GM18861 (cell line): Measurements from ENCODE around the gene HOMER1.

Source experiments
- ATAC-seq: cut with Tn5 transposase; IDR thresholded peaks from one replicate; pipeline ENCODE4 v1.9.1; 2021; ENCODE audit not compliant: unreplicated experiment

HOMER1 gene

GRCh38 chr5:79513704-79514390, at the start of gene HOMER1:
TSS of gene HOMER1 (minus strand) at chr5:79514134. CDS start at chr5:79512774, 1,360 bp downstream.
- peak; percentile 29 for ATAC-seq

- no peak for ATAC-seq
These were observed 49.3 kb upstream of the HOMER1 start for GRCh38 chr5:79563247-79563590.

- ATAC-seq = no peak
These were observed 48.7 kb upstream of the HOMER1 start for GRCh38 chr5:79562351-79563246.

GRCh38 chr5:79561525-79561893, 47.6 kb upstream of the HOMER1 start:
- ATAC-seq = peak; percentile 12

- ATAC-seq = peak; percentile 64
These were observed 47.0 kb upstream of the HOMER1 start for GRCh38 chr5:79560771-79561524.

- no peak for ATAC-seq
These were observed 41.5 kb upstream of the HOMER1 start for GRCh38 chr5:79555418-79555817.

GRCh38 chr5:79552984-79553383, 39.0 kb upstream of the HOMER1 start:
- ATAC-seq = no peak

GRCh38 chr5:79547982-79548381, 34.0 kb upstream of the HOMER1 start:
- no peak for ATAC-seq

- ATAC-seq = no peak
These were observed 33.5 kb upstream of the HOMER1 start for GRCh38 chr5:79547429-79547822.

GRCh38 chr5:79546782-79547428, 33.0 kb upstream of the HOMER1 start:
- ATAC-seq = no peak

GRCh38 chr5:79544131-79544530, 30.2 kb upstream of the HOMER1 start:
- ATAC-seq = no peak

GRCh38 chr5:79540939-79541338, 27.0 kb upstream of the HOMER1 start:
- ATAC-seq = no peak

- no peak for ATAC-seq
These were observed 22.4 kb upstream of the HOMER1 start for GRCh38 chr5:79536193-79536906.

GRCh38 chr5:79535477-79536192, 21.7 kb upstream of the HOMER1 start:
- no peak for ATAC-seq

GRCh38 chr5:79529110-79529509, 15.2 kb upstream of the HOMER1 start:
- no peak for ATAC-seq

GRCh38 chr5:79527431-79527830, 13.5 kb upstream of the HOMER1 start:
- no peak for ATAC-seq

- no peak for ATAC-seq
These were observed 13.0 kb upstream of the HOMER1 start for GRCh38 chr5:79526928-79527327.

- ATAC-seq = no peak
These were observed 12.6 kb upstream of the HOMER1 start for GRCh38 chr5:79526493-79526892.

- no peak for ATAC-seq
These were observed 7.2 kb upstream of the HOMER1 start for GRCh38 chr5:79521156-79521555.

- no peak for ATAC-seq
These were observed 4.8 kb upstream of the HOMER1 start for GRCh38 chr5:79518718-79519117.
